ENCODE data around the gene CUL4B.

GRCh38 chrX:120517936-120518335, 42.8 kb downstream of the CUL4B start:
- TF ChIP-seq EZH2phosphoT487 (IDR thresholded peaks at IDR 0.05; ENCODE audit: low read depth), result no peak
- no peak for TF ChIP-seq CTCF (IDR thresholded peaks at IDR 0.05; ENCODE audit: low read depth, low read length)

Data from OCI-LY3 (cell line).